Stimulated activated CD4-positive, alpha-beta T cell treated with anti-CD3 and anti-CD28 coated beads, Interleukin-4, amount 100 ng/mL, for 4 hours (primary cell): ENCODE measurements around the gene ABHD8.

ENCODE experiments used
- DNase-seq, 2 experiments: peaks; one replicate each; pipeline ENCODE4 v3.0.0-alpha.2; 2020

ABHD8 gene

GRCh38 chr19:17263712-17264640, 39.2 kb downstream of the ABHD8 start:
- DNase-seq, result no peak

- DNase-seq, result no peak
These were observed 40.7 kb downstream of the ABHD8 start for GRCh38 chr19:17262557-17262956.

GRCh38 chr19:17260842-17261325, 42.3 kb downstream of the ABHD8 start:
- DNase-seq, result peak; percentile 81 to 89

GRCh38 chr19:17259934-17260333, 43.3 kb downstream of the ABHD8 start:
- no peak for DNase-seq

GRCh38 chr19:17259118-17259780, 44.0 kb downstream of the ABHD8 start:
- no peak for DNase-seq

DNA sequence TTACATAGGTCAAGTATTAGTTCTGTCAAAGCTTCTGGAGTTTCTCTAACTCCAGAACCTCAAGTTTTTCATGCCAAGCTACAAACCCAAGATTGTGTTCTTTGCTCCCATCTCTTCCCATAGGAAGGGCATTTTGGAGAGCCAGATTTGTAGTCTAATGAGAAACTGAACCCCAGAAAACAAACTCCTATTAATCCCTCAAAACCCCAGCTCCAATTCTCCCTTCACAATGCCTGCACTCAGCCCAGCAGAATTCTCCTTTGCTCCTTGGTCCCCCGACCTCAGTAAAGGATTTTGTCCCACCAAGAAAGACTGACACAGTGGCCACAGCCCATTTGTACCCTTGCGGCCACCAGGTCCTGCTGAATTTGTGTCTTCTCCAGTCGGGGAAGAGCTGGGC, 47.1 kb downstream of the ABHD8 start:
- DNase-seq, result no peak

- no peak for DNase-seq
These were observed 48.0 kb downstream of the ABHD8 start for GRCh38 chr19:17255150-17255621.

- no peak for DNase-seq
These were observed 48.6 kb downstream of the ABHD8 start for GRCh38 chr19:17254636-17255035.

DNA sequence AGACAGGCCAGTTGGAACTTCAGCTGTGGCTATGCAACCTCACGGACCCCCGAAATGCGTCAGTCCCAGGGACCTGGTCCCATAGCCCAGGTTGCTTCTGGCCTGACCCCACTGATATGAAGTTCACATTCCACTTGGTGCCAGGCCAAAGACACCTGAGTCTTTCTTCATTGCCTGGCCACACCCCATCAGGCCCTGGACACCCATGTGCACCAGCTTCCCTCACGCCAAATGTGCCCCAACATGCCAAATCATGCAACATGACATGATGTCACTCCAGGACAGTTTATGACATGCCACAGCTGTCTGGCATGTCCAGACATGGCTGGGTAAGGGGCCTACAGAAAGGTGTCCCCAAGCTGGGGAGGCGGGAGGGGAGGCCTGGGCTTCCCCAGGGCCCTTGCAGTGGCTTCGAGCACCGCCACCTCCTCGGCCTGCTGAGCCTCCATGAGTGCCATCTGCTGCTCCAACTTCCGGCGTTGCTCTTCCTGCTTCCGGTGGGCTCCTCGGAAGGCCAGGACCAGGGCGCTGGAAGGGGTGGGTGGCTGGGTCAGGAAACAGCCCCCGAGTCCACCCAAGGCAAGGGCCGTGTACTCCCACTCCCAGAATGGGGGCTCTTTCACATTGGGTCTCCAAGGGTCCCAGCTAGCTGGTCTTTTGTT, 53.2 kb downstream of the ABHD8 start:
- no peak for DNase-seq

GRCh38 chr19:17248011-17248776, 55.0 kb downstream of the ABHD8 start:
- no peak for DNase-seq

DNA sequence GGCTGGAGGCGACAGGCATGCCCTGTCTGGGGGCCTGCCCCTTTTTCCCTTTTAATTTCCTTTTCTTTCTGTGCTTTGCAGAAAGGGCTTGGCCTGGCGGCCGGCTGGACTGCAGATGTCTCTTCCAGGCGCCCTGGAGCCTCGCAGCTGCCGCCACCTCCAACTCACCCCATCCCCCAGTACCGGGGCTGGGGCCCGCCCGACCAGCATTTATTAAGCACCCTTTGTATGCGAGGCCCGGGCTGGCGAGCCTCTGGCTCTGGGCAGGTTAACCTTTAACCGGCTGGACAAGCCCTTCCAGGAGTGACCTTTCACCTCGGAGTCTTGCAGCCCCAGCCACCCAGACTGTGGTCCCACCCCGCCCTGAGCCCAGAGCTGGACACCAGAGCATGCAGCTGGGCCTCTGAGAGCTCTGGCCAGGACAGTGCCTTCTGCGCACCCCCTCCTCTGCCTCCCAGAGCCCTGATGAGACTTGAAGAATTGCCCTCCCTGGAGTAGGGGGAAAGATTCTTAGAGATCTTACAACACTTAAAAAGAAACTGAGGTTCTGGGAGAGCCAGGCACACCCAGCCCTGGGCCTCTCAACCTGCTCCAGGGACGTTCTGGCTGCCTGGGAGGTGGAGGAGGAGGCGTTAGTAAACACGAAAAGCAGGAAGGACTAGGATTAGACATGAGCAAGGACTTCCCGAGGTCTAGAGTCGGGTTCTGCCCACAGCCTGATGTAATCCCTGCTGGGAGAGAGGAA, 56.4 kb downstream of the ABHD8 start:
- no peak for DNase-seq

DNA sequence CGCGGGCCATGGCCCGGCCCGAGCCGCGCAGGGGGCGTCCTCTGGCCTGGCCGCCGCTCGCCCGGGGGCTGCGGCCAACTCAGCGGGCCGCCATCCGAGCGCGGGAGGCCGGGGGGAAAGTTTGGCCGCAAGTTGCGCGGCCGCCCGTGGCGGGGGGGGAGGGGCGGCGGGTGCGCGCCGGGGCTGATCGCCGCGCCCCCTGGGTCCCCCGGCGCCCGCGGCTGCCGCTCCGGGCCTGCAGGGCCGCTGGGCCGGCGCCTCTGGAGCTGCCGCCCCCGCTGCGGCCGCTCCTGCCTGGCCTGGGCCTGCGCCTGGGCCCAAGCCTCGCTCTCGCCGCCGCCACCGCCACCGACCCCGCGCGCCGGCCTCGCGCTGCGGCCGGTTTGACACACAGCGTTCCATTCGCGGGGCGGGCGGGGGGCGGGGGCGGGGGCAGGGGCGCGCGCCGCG, 57.7 kb downstream of the ABHD8 start, which contains the start of gene NR2F6:
TSS of gene NR2F6 (minus strand) at position 385 of the 450 bp plus-strand sequence. CDS start 699 bp downstream, outside the sequence.
- DNase-seq, result no peak

DNA sequence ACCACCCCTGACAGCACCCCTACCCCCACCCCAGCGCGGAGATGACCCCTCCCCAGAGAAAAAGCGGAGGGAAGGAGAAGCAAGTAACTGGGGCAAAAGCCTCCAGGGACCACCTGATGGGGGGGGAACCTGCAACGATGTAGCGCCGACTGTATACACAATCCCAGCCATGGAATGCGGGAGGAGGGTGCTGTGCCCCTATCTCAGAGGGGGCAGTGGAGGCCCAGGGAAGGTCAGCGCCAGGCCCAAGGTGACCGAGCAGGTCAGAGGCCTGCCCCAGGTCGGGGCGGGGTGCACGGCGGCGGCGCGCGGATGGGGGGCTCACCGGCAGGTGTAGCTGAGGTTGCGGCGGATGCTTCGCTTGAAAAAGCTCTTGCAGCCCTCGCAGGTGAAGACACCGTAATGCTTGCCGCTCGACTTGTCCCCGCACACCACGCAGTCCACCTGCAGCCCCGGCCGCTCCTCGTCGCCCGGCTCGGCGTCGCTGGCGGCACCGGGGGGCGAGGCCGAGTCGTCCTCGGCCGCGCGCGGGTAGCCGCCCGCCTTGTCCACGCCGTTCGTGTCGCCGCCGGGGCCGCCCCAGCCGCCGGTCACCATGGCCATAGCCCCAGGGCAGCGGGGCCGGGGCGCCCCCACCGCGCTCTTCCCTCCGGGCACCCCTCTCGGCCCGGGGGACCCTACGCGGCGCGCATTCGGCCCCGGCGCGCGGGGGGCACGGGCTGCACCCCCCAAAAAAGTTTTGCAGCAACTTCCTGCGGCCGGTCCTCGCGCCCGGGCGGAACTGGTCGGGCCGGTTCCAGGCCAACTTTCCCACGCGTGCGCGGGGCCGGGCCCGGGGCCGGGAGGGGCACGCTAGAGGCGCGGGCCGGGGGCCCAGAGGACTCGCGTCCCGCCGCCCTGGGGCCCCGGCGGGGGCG, 58.3 kb downstream of the ABHD8 start:
- no peak for DNase-seq

- DNase-seq, result no peak
These were observed 59.2 kb downstream of the ABHD8 start for GRCh38 chr19:17243830-17244617.

GRCh38 chr19:17243211-17243829, 59.9 kb downstream of the ABHD8 start:
- DNase-seq, result no peak

DNA sequence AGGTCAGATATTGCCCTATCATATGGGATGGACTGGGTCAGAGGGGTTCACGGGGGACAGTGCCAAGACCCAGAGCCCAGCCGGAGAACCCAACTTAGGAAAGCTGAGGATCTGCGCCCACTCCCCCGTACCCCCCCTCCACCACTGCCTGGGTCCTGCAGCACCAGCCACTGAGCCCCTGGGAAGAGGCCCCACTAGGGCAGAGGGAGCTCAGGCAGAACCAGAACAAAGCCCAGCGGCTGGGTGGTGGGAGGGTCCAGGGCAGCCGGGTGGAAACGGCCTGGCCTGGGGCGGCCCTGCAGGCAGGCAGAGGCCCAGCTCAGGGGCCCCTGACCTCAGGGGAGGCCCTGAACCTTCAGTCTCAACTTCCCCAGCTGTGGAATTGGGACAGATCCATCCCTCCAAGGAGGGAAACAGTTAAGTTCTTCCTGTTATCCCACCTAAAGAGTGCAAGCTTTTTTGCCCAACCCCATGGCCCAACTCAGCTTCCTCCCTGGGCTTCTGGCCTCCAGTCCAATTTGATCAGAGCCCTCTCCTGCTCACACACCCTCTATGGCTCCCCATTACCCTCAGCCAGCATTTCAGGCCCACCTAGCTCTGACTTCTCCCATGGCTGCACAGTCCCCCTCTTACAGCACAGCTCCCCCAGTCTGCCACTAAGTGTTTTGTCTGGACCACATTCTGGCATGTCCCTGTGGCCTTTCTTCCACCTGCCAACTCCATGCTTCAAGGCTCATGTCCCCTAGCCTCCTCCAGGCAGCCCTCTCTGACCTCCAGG, 60.6 kb downstream of the ABHD8 start:
- no peak for DNase-seq
